Activated CD4-positive, alpha-beta memory T cell treated with anti-CD3 and anti-CD28 coated beads, Interleukin-2, amount 10 ng/mL, durations not matched to agents 7 days and 5 days (primary cell): ENCODE measurements around the gene HSPG2. TPM values are rescaled to one million over a fixed set of nuclear protein-coding genes. Genes with fewer than 3 reads are reported as not detected.

Experiments used
- CTCF ChIA-PET: fragments of 350-600 bp; sonication (Branson Sonifier 250); formaldehyde crosslinking; loops from one replicate; lab custom pipeline; 2021; ENCODE audit warnings: antibody characterized with exemption, inconsistent platforms; lab: Charles Lee
- POLR2A ChIA-PET: fragments of 350-600 bp; sonication (Branson Sonifier 250); formaldehyde crosslinking; loops from one replicate; lab custom pipeline; 2021; ENCODE audit warnings: antibody characterized with exemption; lab: Charles Lee
- DNase-seq: peaks from one replicate; pipeline ENCODE4 v3.0.0-alpha.2; 2020
- H3K27ac Mint-ChIP-seq: one replicate; pipeline ENCODE4 v1.8.0; 2021; ENCODE audit warnings: mild to moderate bottlenecking, mixed read lengths
- H3K27me3 Mint-ChIP-seq: one replicate; pipeline ENCODE4 v1.8.0; 2021; ENCODE audit warnings: mixed read lengths
- H3K36me3 Mint-ChIP-seq: one replicate; pipeline ENCODE4 v1.8.0; 2021; ENCODE audit warnings: low read depth, mixed read lengths
- H3K4me1 Mint-ChIP-seq: one replicate; pipeline ENCODE4 v1.8.0; 2021; ENCODE audit warnings: mixed read lengths
- H3K4me3 Mint-ChIP-seq: one replicate; pipeline ENCODE4 v1.8.0; 2021; ENCODE audit warnings: mild to moderate bottlenecking, mixed read lengths
- H3K9me3 Mint-ChIP-seq: one replicate; pipeline ENCODE4 v1.8.0; 2021; ENCODE audit warnings: mixed read lengths
- total RNA-seq, 2 experiments: library from RNA; stranded (reverse); gene quantifications; one replicate each; pipeline ENCODE4 v1.2.3, GENCODE V29; 2021

The HSPG2 gene
- total RNA-seq, 2 experiments from 2014 or later: 1.0 to 1.2 TPM

- CTCF ChIA-PET: no interaction called here
- POLR2A ChIA-PET: no interaction called here
Observed at GRCh38 chr1:21878009-21878773, 58.9 kb downstream of the HSPG2 start.

GRCh38 chr1:21876267-21876666 lies 60.8 kb downstream of the HSPG2 start:
- Mint-ChIP-seq H3K27me3 (no peaks in the 10 kb centered on the region), H3K27ac (no peak overlapping the region), H3K4me1 (no peaks in the 10 kb centered on the region), H3K9me3 (no peaks in the 10 kb centered on the region), H3K4me3 (no peak overlapping the region), H3K36me3 (no peaks in the 10 kb centered on the region)
- POLR2A ChIA-PET: no interaction called here
- DNase-seq: no peak
- CTCF ChIA-PET: no interaction called here

More at GRCh38 chr1:21878009-21878773, 58.9 kb downstream of the HSPG2 start:
- no peak overlapping the region for H3K27ac Mint-ChIP-seq
- no peaks in the 10 kb centered on the region for H3K27me3 Mint-ChIP-seq
- no peak for DNase-seq
- H3K4me1 Mint-ChIP-seq: no peaks in the 10 kb centered on the region
- H3K4me3 Mint-ChIP-seq: no peak overlapping the region
- no peaks in the 10 kb centered on the region for H3K36me3 Mint-ChIP-seq
- no peaks in the 10 kb centered on the region for H3K9me3 Mint-ChIP-seq

GRCh38 chr1:21875621-21876063 lies 61.5 kb downstream of the HSPG2 start:
- ChIA-PET POLR2A (no interaction called here), CTCF (no interaction called here)
- no peaks in the 10 kb centered on the region for H3K9me3 Mint-ChIP-seq
- no peaks in the 10 kb centered on the region for H3K36me3 Mint-ChIP-seq
- H3K27me3 Mint-ChIP-seq: no peaks in the 10 kb centered on the region
- H3K27ac Mint-ChIP-seq: no peak overlapping the region
- H3K4me3 Mint-ChIP-seq: no peak overlapping the region
- DNase-seq: no peak
- no peaks in the 10 kb centered on the region for H3K4me1 Mint-ChIP-seq

GRCh38 chr1:21874778-21875547 lies 62.1 kb downstream of the HSPG2 start:
- CTCF ChIA-PET: no interaction called here
- Mint-ChIP-seq H3K27me3 (no peaks in the 10 kb centered on the region), H3K4me1 (no peaks in the 10 kb centered on the region), H3K4me3 (no peak overlapping the region), H3K36me3 (no peaks in the 10 kb centered on the region), H3K9me3 (no peaks in the 10 kb centered on the region), H3K27ac (no peak overlapping the region)
- POLR2A ChIA-PET: no interaction called here
- no peak for DNase-seq

- H3K27ac Mint-ChIP-seq: no peak overlapping the region
- H3K9me3 Mint-ChIP-seq: no peaks in the 10 kb centered on the region
- no peaks in the 10 kb centered on the region for H3K27me3 Mint-ChIP-seq
- no peaks in the 10 kb centered on the region for H3K4me1 Mint-ChIP-seq
- H3K4me3 Mint-ChIP-seq: no peak overlapping the region
- DNase-seq: no peak
- ChIA-PET CTCF (no interaction called here), POLR2A (no interaction called here)
- H3K36me3 Mint-ChIP-seq: no peaks in the 10 kb centered on the region
Observed at GRCh38 chr1:21874328-21874727, 62.8 kb downstream of the HSPG2 start.

- no peak overlapping the region for H3K27ac Mint-ChIP-seq
- no peak overlapping the region for H3K4me3 Mint-ChIP-seq
- ChIA-PET POLR2A (interaction anchor here (0.5 kb wide), 1 partner anchor 93 kb away, joined by 4 read pairs; no protein-coding TSS in a partner anchor), CTCF (no interaction called here)
- no peak for DNase-seq
- no peaks in the 10 kb centered on the region for H3K4me1 Mint-ChIP-seq
- no peaks in the 10 kb centered on the region for H3K9me3 Mint-ChIP-seq
- H3K36me3 Mint-ChIP-seq: no peaks in the 10 kb centered on the region
- no peaks in the 10 kb centered on the region for H3K27me3 Mint-ChIP-seq
Observed at GRCh38 chr1:21873761-21874160, 63.3 kb downstream of the HSPG2 start.

- no peak for DNase-seq
- Mint-ChIP-seq H3K9me3 (no peaks in the 10 kb centered on the region), H3K27ac (no peak overlapping the region), H3K4me1 (no peaks in the 10 kb centered on the region), H3K36me3 (no peaks in the 10 kb centered on the region), H3K4me3 (no peak overlapping the region), H3K27me3 (no peaks in the 10 kb centered on the region)
- POLR2A ChIA-PET: interaction anchor here (0.5 kb wide), 1 partner anchor 92 kb away, joined by 4 read pairs; no protein-coding TSS in a partner anchor
- CTCF ChIA-PET: no interaction called here
Observed at GRCh38 chr1:21873174-21873573, 63.9 kb downstream of the HSPG2 start.

GRCh38 chr1:21872445-21873079 lies 64.5 kb downstream of the HSPG2 start:
- Mint-ChIP-seq H3K4me3 (no peak overlapping the region), H3K27ac (no peak overlapping the region), H3K36me3 (no peaks in the 10 kb centered on the region), H3K9me3 (no peaks in the 10 kb centered on the region), H3K4me1 (no peaks in the 10 kb centered on the region), H3K27me3 (no peaks in the 10 kb centered on the region)
- ChIA-PET CTCF (no interaction called here), POLR2A (no interaction called here)
- DNase-seq: no peak

GRCh38 chr1:21871943-21872342 lies 65.2 kb downstream of the HSPG2 start:
- Mint-ChIP-seq H3K27ac (no peak overlapping the region), H3K4me3 (no peak overlapping the region), H3K9me3 (no peaks in the 10 kb centered on the region), H3K36me3 (no peaks in the 10 kb centered on the region), H3K27me3 (no peaks in the 10 kb centered on the region), H3K4me1 (no peaks in the 10 kb centered on the region)
- ChIA-PET CTCF (interaction anchor here (0.5 kb wide), 1 partner anchor 726 kb away, joined by 3 read pairs; no protein-coding TSS in a partner anchor), POLR2A (no interaction called here)
- no peak for DNase-seq

GRCh38 chr1:21870611-21871010 lies 66.5 kb downstream of the HSPG2 start:
- ChIA-PET POLR2A (no interaction called here), CTCF (no interaction called here)
- H3K4me1 Mint-ChIP-seq: no peaks in the 10 kb centered on the region
- no peaks in the 10 kb centered on the region for H3K27me3 Mint-ChIP-seq
- no peak for DNase-seq
- no peaks in the 10 kb centered on the region for H3K9me3 Mint-ChIP-seq
- no peak overlapping the region for H3K27ac Mint-ChIP-seq
- no peak overlapping the region for H3K4me3 Mint-ChIP-seq
- no peaks in the 10 kb centered on the region for H3K36me3 Mint-ChIP-seq

GRCh38 chr1:21869620-21870121 lies 67.4 kb downstream of the HSPG2 start:
- ChIA-PET CTCF (no interaction called here), POLR2A (no interaction called here)
- Mint-ChIP-seq H3K4me1 (no peaks in the 10 kb centered on the region), H3K36me3 (no peaks in the 10 kb centered on the region), H3K27me3 (no peaks in the 10 kb centered on the region), H3K9me3 (no peaks in the 10 kb centered on the region), H3K27ac (no peak overlapping the region), H3K4me3 (no peak overlapping the region)
- no peak for DNase-seq

GRCh38 chr1:21868941-21869454 lies 68.1 kb downstream of the HSPG2 start:
- CTCF ChIA-PET: no interaction called here
- H3K36me3 Mint-ChIP-seq: no peaks in the 10 kb centered on the region
- POLR2A ChIA-PET: no interaction called here
- H3K9me3 Mint-ChIP-seq: no peaks in the 10 kb centered on the region
- H3K4me1 Mint-ChIP-seq: no peaks in the 10 kb centered on the region
- no peak for DNase-seq
- no peak overlapping the region for H3K4me3 Mint-ChIP-seq
- no peaks in the 10 kb centered on the region for H3K27me3 Mint-ChIP-seq
- no peak overlapping the region for H3K27ac Mint-ChIP-seq

GRCh38 chr1:21868482-21868881 lies 68.6 kb downstream of the HSPG2 start:
- no peak overlapping the region for H3K4me3 Mint-ChIP-seq
- CTCF ChIA-PET: no interaction called here
- no peaks in the 10 kb centered on the region for H3K4me1 Mint-ChIP-seq
- H3K36me3 Mint-ChIP-seq: no peaks in the 10 kb centered on the region
- H3K27ac Mint-ChIP-seq: no peak overlapping the region
- POLR2A ChIA-PET: no interaction called here
- no peaks in the 10 kb centered on the region for H3K27me3 Mint-ChIP-seq
- H3K9me3 Mint-ChIP-seq: no peaks in the 10 kb centered on the region
- DNase-seq: no peak
